SH-SY5Y (cell line): Measurements from ENCODE around the gene MAP7D1.

Source experiments
- GATA2 ChIP-seq: IDR thresholded peaks from 2 replicates; pipeline ENCODE4 v1.6.1; 2011; ENCODE audit warnings: mild to moderate bottlenecking, low read depth, low read length
- GATA3 ChIP-seq: IDR thresholded peaks from 2 replicates; pipeline ENCODE4 v1.6.1; 2011; ENCODE audit warnings: low read depth, mild to moderate bottlenecking, low read length, moderate library complexity

DNA sequence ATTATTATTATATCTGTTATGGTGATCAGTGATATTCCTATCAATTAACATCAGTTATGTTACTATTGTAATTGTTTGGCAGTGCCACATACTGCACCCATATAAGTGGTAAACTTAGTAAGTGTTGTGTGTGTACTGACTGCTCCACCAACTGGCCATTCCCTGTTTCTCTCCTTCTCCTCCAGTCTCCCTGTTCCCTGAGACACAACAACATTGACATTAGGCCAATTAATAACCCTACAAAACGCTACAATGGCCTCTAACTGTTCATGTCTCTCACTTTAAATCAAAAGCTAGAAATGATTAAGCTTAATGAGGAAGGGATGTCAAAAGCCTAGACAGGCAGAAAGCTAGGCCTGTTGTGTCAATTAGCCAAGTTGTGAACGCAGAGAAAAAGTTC lies 61.7 kb downstream of the MAP7D1 start:
- no peak for TF ChIP-seq GATA2
- no peak for TF ChIP-seq GATA3
